Trophoblast cell (in vitro differentiated cells and primary cell): ENCODE measurements around the gene MYH2.

Source experiments
- DNase-seq, 2 donors: peaks; one replicate each; pipeline ENCODE4 v3.0.0-alpha.2; 2016
- H2AFZ ChIP-seq: 2 replicates; pipeline ENCODE4 v1.6.1; 2013; ENCODE audit warnings: low read length, moderate library complexity, mild to moderate bottlenecking; ENCODE audit not compliant: insufficient read depth, poor library complexity
- H2AK5ac ChIP-seq: 2 replicates; pipeline ENCODE4 v1.6.1; 2013; ENCODE audit warnings: mild to moderate bottlenecking, low read length
- H2BK120ac ChIP-seq: 2 replicates; pipeline ENCODE4 v1.6.1; 2013; ENCODE audit warnings: low read length, mild to moderate bottlenecking, moderate library complexity; ENCODE audit not compliant: insufficient read depth, poor library complexity
- H2BK12ac ChIP-seq: 2 replicates; pipeline ENCODE4 v1.6.1; 2013; ENCODE audit warnings: mild to moderate bottlenecking, low read length, moderate library complexity
- H2BK5ac ChIP-seq: 2 replicates; pipeline ENCODE4 v1.6.1; 2013; ENCODE audit warnings: low read length, low read depth, moderate library complexity, mild to moderate bottlenecking; ENCODE audit not compliant: poor library complexity
- H3K14ac ChIP-seq: 2 replicates; pipeline ENCODE4 v1.6.1; 2013; ENCODE audit warnings: mild to moderate bottlenecking, low read length
- H3K18ac ChIP-seq: 2 replicates; pipeline ENCODE4 v1.6.1; 2013; ENCODE audit warnings: mild to moderate bottlenecking, low read length
- H3K23ac ChIP-seq: 2 replicates; pipeline ENCODE4 v1.6.1; 2013; ENCODE audit warnings: low read length
- H3K27ac ChIP-seq: 2 replicates; pipeline ENCODE4 v1.5.1; 2013; ENCODE audit warnings: low read depth, mild to moderate bottlenecking, inconsistent platforms, low read length, moderate library complexity
- H3K27me3 ChIP-seq: 2 replicates; pipeline ENCODE4 v1.6.1; 2013; ENCODE audit warnings: inconsistent platforms, mild to moderate bottlenecking, low read length, moderate library complexity; ENCODE audit not compliant: insufficient read depth
- H3K36me3 ChIP-seq, 2 experiments: 1 replicate in 1 of 2; 2 replicates in 1 of 2; pipeline ENCODE4 v1.6.1; 2013; ENCODE audit warnings: low read length in 2 of 2, mild to moderate bottlenecking in 2 of 2, moderate library complexity in 1 of 2; ENCODE audit not compliant: insufficient read depth in 2 of 2, control insufficient read depth in 1 of 2
- H3K4ac ChIP-seq: 2 replicates; pipeline ENCODE4 v1.6.1; 2013; ENCODE audit warnings: low read depth, mild to moderate bottlenecking, low read length, moderate library complexity
- H3K4me1 ChIP-seq, 2 experiments: 1 replicate in 1 of 2; 2 replicates in 1 of 2; pipeline ENCODE4 v1.6.1; 2013; ENCODE audit warnings: low read length in 2 of 2, mild to moderate bottlenecking in 2 of 2, moderate library complexity in 1 of 2; ENCODE audit not compliant: insufficient read depth in 2 of 2, control insufficient read depth in 1 of 2
- H3K4me2 ChIP-seq: 2 replicates; pipeline ENCODE4 v1.6.1; 2013; ENCODE audit warnings: inconsistent platforms, mild to moderate bottlenecking, low read length, moderate library complexity
- H3K4me3 ChIP-seq: 2 replicates; pipeline ENCODE4 v1.5.1; 2013; ENCODE audit warnings: mild to moderate bottlenecking, low read depth, low read length, inconsistent platforms
- H3K79me1 ChIP-seq: one replicate; pipeline ENCODE4 v1.6.1; 2013; ENCODE audit warnings: low read length
- H3K79me2 ChIP-seq: 2 replicates; pipeline ENCODE4 v1.6.1; 2013; ENCODE audit warnings: low read length, mild to moderate bottlenecking; ENCODE audit not compliant: control insufficient read depth, insufficient read depth, poor library complexity
- H3K9ac ChIP-seq: 2 replicates; pipeline ENCODE4 v1.6.1; 2013; ENCODE audit warnings: mild to moderate bottlenecking, low read length
- H3K9me3 ChIP-seq: 2 replicates; pipeline ENCODE4 v1.6.1; 2013; ENCODE audit warnings: low read depth, mild to moderate bottlenecking, control low read depth, inconsistent platforms, low read length; ENCODE audit not compliant: insufficient read depth
- H4K12ac ChIP-seq: 2 replicates; pipeline ENCODE4 v1.6.1; 2013; ENCODE audit warnings: low read depth, mild to moderate bottlenecking, low read length, moderate library complexity
- H4K8ac ChIP-seq: 2 replicates; pipeline ENCODE4 v1.6.1; 2013; ENCODE audit warnings: low read depth, mild to moderate bottlenecking, low read length, moderate library complexity
- H4K91ac ChIP-seq: one replicate; pipeline ENCODE4 v1.6.1; 2013; ENCODE audit warnings: low read depth, mild to moderate bottlenecking, low read length, moderate library complexity
- whole genome bisulfite sequencing: extraction: QIAGEN DNeasy Blood & Tissue Kit; methylation state at CpG from one replicate; pipeline ENCODE4 v1.1.7; 2013; ENCODE audit warnings: missing lambda C conversion rate; ENCODE audit not compliant: insufficient read length, insufficient coverage; ENCODE audit errors: extremely low coverage; 5-methylcytosine and 5-hydroxymethylcytosine counted together

The MYH2 gene

GRCh38 chr17:10558049-10558448 is 8.6 kb upstream of the MYH2 start:
- no peak overlapping the region for H3K4me2 ChIP-seq
- no peak overlapping the region for H3K9ac ChIP-seq
- H3K27me3 ChIP-seq, result no peaks in the 10 kb centered on the region
- no peak overlapping the region for H4K91ac ChIP-seq
- H2AFZ ChIP-seq, result no peak overlapping the region
- no peak overlapping the region for H3K14ac ChIP-seq
- no peaks in the 10 kb centered on the region for H3K79me1 ChIP-seq
- H3K36me3 ChIP-seq, result no peaks in the 10 kb centered on the region
- H2BK12ac ChIP-seq, result no peak overlapping the region
- no peak overlapping the region for H3K4me3 ChIP-seq
- H3K79me2 ChIP-seq, result no peaks in the 10 kb centered on the region
- no peak for DNase-seq
- H3K4ac ChIP-seq, result no peak overlapping the region
- H4K8ac ChIP-seq, result no peak overlapping the region
- no peak overlapping the region for H3K18ac ChIP-seq
- H2AK5ac ChIP-seq, result no peak overlapping the region
- no peaks in the 10 kb centered on the region for H3K9me3 ChIP-seq
- H4K12ac ChIP-seq, result no peak overlapping the region
- H2BK120ac ChIP-seq, result no peak overlapping the region
- no CpG with 5 or more reads among the region's 6 CpGs for WGBS
- H2BK5ac ChIP-seq, result no peak overlapping the region
- peaks cover 0 to 3% of the 10 kb centered on the region in 2 experiments for H3K4me1 ChIP-seq
- H3K27ac ChIP-seq, result no peak overlapping the region
- H3K23ac ChIP-seq, result no peak overlapping the region

DNA sequence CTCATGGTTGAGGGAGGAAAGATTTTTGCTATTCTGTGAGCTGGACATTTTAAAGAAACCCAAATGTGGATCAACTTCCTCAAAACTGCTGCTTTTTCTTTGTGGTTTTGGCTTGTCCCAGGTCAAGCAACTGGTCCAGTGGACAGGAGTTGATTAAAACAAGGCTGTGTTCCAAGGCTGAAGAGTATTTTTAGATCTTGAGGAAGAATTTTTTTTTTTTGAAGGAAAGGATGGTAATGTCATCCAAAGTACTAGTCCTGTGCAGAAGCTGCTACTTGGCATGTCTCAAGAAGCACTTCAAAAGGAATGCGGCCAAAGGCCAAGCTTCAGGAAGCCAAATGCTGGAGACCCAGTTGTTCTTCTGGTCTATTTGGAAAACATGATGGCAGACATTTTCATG is 8.0 kb upstream of the MYH2 start:
- H3K27ac ChIP-seq, result no peak overlapping the region
- no peak for DNase-seq
- H4K91ac ChIP-seq, result no peak overlapping the region
- no peaks in the 10 kb centered on the region for H3K36me3 ChIP-seq
- H3K79me2 ChIP-seq, result no peaks in the 10 kb centered on the region
- H2BK5ac ChIP-seq, result no peak overlapping the region
- no peak overlapping the region for H2AK5ac ChIP-seq
- H2AFZ ChIP-seq, result no peak overlapping the region
- no peaks in the 10 kb centered on the region for H3K79me1 ChIP-seq
- peaks cover 0 to 3% of the 10 kb centered on the region in 2 experiments for H3K4me1 ChIP-seq
- no peaks in the 10 kb centered on the region for H3K9me3 ChIP-seq
- WGBS, result no CpG with 5 or more reads among the region's 1 CpG
- no peak overlapping the region for H3K18ac ChIP-seq
- no peak overlapping the region for H3K23ac ChIP-seq
- no peak overlapping the region for H2BK12ac ChIP-seq
- H4K8ac ChIP-seq, result no peak overlapping the region
- no peak overlapping the region for H3K4me3 ChIP-seq
- no peaks in the 10 kb centered on the region for H3K27me3 ChIP-seq
- H2BK120ac ChIP-seq, result no peak overlapping the region
- no peak overlapping the region for H3K14ac ChIP-seq
- no peak overlapping the region for H3K4me2 ChIP-seq
- no peak overlapping the region for H3K9ac ChIP-seq
- H3K4ac ChIP-seq, result no peak overlapping the region
- H4K12ac ChIP-seq, result no peak overlapping the region

DNA sequence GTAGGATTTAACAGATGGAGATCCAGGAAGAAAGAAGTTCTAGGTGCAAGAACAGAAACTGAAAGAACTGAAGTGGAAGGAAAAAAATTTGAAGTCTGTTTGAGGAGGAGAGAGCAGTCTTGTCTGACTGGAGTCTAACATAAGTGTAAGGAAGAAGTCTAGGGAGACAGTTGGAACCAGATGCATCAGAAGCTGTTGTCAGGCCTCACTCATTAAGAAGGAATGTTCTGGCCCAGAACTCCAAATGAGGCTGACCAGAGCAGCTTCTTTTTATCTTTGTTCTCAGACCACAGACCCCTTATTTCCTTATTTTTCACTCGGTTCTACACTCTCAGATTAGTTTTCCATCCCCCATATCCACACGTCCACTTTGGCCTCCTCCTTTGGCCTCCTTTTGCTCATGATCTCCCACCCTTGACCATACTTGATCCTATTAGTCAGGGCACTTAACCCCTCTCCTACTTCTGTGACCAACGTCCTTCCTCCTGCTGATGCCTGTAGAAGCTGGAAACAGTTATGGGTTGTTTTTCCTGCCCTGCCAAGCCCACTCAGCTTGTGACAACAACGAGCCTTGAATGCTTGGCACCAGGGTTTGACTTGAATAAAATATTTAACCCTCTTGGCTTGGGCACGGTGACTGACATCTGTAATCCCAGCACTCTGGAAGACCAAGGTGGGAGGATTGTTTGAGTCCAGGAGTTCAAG is 7.0 kb upstream of the MYH2 start:
- H2BK12ac ChIP-seq, result no peak overlapping the region
- H3K4me3 ChIP-seq, result no peak overlapping the region
- H2AK5ac ChIP-seq, result no peak overlapping the region
- no peaks in the 10 kb centered on the region for H3K79me2 ChIP-seq
- no peaks in the 10 kb centered on the region for H3K27me3 ChIP-seq
- H3K18ac ChIP-seq, result no peak overlapping the region
- peaks cover 0 to 3% of the 10 kb centered on the region in 2 experiments for H3K4me1 ChIP-seq
- no peak for DNase-seq
- no peaks in the 10 kb centered on the region for H3K9me3 ChIP-seq
- no peak overlapping the region for H3K4me2 ChIP-seq
- H4K12ac ChIP-seq, result no peak overlapping the region
- WGBS, result no CpG with 5 or more reads among the region's 5 CpGs
- no peak overlapping the region for H4K8ac ChIP-seq
- H3K14ac ChIP-seq, result no peak overlapping the region
- H3K27ac ChIP-seq, result no peak overlapping the region
- H2AFZ ChIP-seq, result no peak overlapping the region
- no peak overlapping the region for H2BK120ac ChIP-seq
- H2BK5ac ChIP-seq, result no peak overlapping the region
- no peaks in the 10 kb centered on the region for H3K36me3 ChIP-seq
- H4K91ac ChIP-seq, result no peak overlapping the region
- no peak overlapping the region for H3K9ac ChIP-seq
- H3K23ac ChIP-seq, result no peak overlapping the region
- H3K4ac ChIP-seq, result no peak overlapping the region
- H3K79me1 ChIP-seq, result no peaks in the 10 kb centered on the region

DNA sequence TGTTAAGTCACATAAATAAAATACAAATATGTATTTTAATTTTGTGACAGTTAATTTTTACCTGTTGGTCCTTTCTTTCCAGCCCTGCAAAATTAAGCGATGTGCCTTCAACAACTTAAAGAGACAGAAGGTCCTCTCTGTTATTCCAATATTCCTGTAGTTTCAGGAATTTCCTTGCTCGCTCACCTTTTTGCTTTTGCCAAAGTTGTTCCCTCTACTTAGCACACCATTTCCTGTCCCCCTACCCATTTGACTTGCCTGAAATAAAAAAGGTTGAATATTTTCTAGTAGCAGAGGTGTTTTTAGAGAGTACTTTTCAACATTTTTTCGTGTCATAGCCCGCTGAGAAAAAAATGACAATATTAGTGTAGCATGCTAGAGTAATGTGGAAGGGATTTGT is 556 bp upstream of the MYH2 start:
- Histone ChIP-seq H3K36me3 (no peaks in the 10 kb centered on the region), H3K18ac (no peak overlapping the region), H4K8ac (no peak overlapping the region), H2BK5ac (no peak overlapping the region), H3K9me3 (no peaks in the 10 kb centered on the region), H3K4me3 (no peak overlapping the region), H2AK5ac (no peak overlapping the region), H2BK120ac (no peak overlapping the region), H3K9ac (no peak overlapping the region), H3K27me3 (no peaks in the 10 kb centered on the region), H4K12ac (no peak overlapping the region), H4K91ac (no peak overlapping the region), H3K4me1 (no peaks in the 10 kb centered on the region), H3K79me1 (no peaks in the 10 kb centered on the region), H3K14ac (no peak overlapping the region), H3K79me2 (no peaks in the 10 kb centered on the region), H3K4me2 (no peak overlapping the region), H3K23ac (no peak overlapping the region), H3K4ac (no peak overlapping the region), H3K27ac (no peak overlapping the region), H2AFZ (no peak overlapping the region), H2BK12ac (no peak overlapping the region)
- no CpG with 5 or more reads among the region's 4 CpGs for WGBS
- no peak for DNase-seq
